Ecto neural progenitor cell (in vitro differentiated cells): Measurements from ENCODE around the gene ZNF14.
A peak's percentile ranks its signal among the peaks of the same experiment; 100 is the strongest.
"Not testable (repeated sequence)": the region's sequence is repeated elsewhere in the genome, so short reads cannot be mapped to it uniquely, and the experiment has no call there.

Experiments used
- DNase-seq: peaks from one replicate; pipeline ENCODE4 v3.0.0-alpha.2; 2018; ENCODE audit warnings: low spot score

ZNF14 gene

DNA sequence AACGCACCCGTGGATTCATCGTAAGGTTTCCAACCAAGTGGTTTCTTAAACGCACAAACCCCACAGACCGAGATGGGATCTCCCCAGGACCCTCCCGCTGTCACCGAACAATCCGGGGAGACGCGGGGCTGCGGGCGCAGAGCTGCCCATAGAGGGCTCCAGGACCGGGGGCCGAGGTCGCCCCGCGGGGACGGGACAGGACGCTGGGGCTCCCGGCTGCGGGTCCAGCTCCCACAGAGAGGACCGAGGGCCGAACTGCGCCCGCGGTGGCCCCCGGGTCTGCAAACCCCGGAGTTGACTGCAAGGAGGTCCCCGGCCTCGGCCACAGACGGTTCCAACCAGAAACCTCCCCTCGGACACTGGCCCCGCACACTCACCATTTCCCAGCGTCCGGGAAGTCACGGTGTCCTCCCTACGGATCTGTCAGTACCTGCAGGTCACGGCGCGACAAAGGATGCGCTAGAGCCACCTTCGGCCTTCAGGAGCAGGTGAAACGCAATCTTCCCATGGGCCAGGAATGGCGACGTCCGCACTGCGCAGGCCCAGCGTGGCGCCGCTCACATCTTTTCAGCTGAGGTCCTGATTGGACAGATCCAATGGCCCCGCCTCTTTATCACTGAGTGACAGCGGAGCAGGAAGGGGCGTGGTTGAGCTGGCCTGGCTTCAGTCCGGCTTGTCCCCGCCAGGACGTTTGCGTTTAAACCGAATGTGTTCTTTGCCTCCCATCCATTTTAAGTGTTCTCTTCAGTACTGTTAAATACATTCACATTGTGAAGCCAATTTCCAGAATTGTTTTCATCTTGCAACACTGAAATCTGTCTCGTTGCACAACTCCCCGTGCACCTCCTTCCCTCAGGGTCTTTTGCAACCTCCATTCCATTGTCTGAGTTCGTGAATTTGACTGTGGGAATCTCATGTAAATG, at the start of gene ZNF14:
Gene ZNF14 (minus strand): TSS at position 534 of the 923 bp plus-strand sequence. CDS start 154 bp downstream, at position 380.
- DNase-seq = peak; percentile 94

DNA sequence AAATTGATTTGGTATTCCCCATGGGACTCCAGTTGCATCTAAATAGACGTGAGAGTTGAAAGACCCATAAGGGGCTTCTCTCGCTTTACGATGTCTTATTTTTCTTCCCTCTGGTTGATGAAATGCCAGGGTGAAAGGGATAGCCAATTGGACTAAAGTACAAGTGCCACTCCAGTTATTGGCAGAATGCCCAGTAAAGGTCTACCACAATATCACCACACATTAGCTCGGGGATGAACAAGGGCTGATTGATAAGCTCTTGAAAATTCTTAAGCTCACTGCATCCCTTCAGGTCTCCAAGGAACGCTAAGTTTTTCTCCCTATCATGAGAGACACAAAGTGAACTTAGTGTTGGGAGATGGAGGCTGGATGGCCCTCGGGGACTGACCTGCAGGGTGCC, 48.9 kb upstream of the ZNF14 start:
- not testable (repeated sequence) for DNase-seq

DNA sequence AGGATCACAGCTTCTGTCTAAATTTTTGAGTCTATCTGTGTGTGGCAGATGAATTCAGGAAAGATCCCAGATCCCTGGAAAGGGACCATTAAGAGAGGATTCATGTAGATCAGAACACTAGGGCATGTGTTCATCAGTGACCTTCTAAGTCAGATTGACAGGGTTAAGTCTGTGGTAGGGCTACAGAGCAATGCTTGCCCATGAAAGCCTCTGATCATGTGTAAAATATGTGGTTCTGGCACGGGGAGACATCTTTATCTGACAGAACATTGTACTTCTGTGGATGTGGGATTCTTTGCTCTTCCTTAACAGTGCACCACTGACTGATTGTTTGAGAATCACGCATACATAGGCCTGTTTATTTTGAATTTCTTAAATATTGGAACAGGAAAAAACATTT, 45.8 kb upstream of the ZNF14 start:
- DNase-seq = no peak

DNA sequence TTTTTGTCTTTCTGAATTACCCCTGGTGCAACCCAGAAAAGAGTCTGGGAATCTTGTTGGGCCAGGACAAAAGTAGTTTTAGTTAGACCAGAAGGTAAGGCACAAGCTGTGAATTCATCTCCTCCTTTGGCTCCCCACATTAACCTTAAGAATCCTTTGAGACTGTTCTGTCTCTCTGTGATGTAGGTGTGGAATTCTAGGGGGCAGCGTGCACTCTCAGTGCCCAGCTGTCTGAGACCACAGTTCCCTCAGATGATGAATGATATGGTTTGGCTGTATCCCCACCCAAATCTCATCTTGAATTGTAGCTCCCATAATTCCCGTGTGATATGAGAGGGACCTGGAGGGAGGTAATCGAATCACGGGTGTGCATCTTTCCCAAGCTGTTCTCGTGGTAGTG, 44.8 kb upstream of the ZNF14 start:
- DNase-seq = no peak

DNA sequence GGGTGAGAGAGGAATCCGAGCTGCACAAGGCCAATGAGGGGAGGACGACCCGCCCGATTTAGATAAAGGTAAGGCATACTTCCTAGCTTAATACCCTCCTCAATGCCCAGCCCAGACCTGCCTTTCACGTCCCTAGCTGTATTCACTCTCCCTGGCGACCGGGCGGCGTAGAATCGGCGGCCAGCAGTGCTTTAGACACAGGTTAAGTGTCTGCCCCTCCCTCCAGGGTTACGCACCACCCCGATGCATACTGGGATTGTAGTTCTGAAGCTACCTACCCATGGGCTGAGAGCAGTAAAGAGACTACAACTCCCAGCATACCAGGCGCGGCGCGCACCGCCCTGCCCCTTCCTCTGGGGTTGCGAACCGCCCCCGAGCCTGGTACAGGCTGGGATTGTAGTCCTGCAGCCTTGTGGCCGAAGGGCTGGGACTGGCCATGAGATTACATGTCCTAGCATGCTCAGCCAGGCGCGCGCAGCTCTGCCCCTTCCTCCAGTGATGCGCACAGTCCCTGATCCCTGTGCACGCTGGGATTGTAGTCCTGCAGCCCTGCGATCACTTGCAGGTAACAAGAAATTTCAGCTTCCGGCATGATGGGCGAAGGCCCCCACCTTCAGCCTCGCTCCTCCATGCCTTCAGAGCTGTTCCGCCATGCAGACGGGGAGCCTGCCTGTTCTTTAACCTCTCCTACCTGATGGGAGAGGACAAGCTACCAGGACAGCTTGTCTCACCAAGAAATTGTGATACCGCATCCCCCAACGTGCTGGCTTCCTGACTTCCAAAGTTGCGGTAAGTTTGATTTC, 43.5 kb upstream of the ZNF14 start:
- DNase-seq = peak; percentile 99

DNA sequence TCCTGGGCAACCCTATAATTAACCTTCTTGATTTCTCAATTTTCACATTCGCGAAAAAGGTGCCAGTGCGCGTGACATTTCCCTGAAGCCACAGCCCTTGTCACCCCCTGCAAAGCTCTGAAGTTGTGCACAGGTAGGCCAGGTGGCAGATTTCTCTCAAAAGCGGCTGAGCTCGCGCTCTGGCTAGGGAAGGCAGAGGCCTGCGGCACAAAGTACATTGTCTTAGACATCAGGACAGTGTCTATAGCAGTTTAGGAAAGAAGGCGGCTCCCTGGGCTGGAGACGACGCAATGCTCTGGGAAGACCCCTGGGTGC, 42.9 kb upstream of the ZNF14 start:
- no peak for DNase-seq

DNA sequence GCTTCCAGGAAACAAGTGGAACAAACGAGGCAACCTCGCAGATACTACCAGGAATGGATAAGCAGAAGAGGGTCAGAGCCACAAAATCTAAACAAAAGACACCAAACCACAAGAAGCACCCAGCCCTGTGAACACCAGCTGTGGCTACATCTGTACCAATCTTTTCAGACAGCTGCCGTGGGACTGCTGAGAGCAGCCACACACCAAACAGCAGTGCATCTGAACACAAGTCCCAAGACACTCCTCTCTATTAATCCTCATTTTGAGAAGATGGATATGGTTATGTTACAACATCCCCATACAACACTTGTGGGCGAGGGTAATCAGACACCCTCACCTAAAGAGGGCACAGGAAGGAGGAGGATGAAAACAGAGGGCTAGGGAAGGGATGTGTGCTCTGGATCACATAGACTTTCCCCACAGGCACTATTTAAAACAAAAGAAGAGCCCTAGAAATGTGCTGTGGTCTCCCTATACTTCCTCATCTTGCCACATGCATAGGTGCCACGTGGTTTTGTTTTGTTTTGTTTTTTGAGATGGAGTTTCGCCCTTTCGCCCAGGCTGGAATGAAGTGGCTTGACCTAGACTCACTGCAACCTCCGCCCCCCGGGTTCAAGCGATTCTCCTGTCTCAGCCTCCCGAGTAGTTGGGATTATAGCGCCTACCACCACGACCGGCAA, 41.6 kb upstream of the ZNF14 start:
- no peak for DNase-seq

DNA sequence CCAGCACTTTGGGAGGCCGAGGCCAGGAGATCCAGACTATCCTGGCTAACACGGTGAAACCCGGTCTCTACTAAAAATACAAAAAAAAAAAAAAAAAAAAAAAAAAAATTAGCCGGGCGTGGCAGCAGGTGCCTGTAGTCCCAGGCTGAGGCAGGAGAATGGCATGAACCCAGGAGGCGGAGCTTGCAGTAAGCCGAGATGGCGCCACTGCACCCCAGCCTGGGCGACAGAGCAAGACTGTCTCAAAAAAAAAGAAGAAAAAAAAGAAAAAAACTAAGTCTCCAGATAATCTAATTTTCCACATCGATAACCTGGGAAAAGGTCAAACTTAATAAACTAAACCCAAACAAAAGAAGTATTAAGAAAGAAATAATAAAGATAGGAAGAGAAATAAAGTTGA, 39.1 kb upstream of the ZNF14 start:
- not testable (repeated sequence) for DNase-seq

DNA sequence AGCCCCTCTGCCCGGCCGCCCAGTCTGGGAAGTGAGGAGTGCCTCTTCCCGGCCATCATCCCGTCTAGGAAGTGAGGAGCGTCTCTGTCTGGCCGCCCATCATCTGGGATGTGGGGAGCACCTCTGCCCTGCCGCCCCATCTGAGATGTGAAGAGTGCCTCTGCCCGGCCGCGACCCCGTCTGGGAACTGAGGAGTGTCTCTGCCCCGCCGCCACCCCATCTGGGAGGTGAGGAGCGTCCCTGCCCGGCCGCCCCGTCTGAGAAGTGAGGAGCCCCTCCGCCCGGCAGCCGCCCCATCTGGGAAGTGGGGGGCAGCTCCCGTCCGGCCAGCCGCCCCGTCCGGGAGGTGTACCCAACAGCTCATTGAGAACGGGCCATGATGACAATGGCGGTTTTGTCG, 37.1 kb upstream of the ZNF14 start:
- not testable (repeated sequence) for DNase-seq

DNA sequence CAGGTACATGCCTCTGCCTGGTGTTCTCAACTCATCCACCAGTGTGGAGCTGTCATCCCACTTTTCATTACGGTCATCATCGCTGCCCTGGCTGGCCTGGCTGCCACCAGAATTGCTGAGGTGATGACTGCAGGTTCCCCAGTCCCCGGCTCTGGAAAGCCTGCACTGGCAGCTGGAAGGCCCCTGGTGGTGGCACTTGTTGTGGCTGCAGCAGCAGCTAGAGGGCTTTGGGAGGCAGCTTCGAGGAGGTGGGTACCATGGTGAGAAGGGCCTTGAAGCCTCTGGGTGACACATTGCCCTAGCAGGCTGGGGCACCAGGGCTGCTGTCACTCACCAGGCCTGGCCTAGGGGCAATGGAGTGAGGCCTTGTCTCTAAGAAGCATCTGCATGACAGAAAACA, 25.3 kb upstream of the ZNF14 start:
- no peak for DNase-seq

DNA sequence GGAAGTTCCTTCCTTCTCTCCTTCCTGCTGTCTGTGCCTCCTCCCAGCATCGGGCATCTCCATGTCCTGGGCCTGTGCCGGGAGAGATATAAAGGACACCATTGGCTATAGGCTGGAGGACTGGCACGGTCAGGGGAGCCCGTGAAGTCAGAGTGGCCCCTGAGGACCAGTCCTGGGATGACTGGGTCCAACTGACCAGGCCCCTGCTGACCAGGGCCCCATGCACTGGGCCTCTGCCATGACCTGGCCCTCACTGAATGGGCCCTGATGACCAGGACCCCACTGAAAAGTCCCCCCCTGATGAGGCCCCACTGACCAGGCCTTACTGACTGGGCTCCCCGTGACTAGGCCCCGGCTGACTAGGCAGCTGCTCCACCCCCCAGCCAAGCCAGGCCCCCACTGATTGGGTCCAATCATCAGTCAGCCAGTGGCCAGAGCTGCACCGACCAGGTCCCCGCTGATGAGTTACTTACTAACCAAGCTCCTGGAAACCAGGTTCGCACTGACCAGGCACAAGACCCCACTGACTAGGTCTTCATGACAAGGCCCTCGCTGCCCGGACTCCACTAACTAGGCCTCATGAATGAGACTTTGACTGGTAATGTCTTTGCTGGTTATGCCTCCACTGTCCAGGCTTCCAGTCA, 20.0 kb upstream of the ZNF14 start:
- peak; percentile 33 for DNase-seq

DNA sequence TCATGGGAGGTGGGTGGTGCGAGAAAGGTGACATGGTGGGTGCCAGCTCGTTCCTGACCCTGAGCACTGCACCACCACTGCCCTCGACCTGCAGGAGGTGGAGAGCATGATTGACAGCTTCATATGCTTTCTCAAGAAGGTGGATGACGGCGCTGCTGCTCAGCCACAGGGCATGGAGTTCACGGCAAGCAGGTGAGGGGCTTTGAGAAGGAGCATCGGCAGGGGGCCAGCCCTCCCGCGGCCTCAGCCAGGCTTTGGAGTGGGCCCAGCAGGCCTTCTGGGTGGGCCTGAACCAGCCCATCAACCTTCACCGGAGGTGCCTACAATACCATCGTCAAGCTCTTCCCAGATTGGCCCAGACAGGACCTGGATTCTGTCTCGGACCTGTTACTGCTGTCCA, 18.9 kb upstream of the ZNF14 start:
- no peak for DNase-seq

DNA sequence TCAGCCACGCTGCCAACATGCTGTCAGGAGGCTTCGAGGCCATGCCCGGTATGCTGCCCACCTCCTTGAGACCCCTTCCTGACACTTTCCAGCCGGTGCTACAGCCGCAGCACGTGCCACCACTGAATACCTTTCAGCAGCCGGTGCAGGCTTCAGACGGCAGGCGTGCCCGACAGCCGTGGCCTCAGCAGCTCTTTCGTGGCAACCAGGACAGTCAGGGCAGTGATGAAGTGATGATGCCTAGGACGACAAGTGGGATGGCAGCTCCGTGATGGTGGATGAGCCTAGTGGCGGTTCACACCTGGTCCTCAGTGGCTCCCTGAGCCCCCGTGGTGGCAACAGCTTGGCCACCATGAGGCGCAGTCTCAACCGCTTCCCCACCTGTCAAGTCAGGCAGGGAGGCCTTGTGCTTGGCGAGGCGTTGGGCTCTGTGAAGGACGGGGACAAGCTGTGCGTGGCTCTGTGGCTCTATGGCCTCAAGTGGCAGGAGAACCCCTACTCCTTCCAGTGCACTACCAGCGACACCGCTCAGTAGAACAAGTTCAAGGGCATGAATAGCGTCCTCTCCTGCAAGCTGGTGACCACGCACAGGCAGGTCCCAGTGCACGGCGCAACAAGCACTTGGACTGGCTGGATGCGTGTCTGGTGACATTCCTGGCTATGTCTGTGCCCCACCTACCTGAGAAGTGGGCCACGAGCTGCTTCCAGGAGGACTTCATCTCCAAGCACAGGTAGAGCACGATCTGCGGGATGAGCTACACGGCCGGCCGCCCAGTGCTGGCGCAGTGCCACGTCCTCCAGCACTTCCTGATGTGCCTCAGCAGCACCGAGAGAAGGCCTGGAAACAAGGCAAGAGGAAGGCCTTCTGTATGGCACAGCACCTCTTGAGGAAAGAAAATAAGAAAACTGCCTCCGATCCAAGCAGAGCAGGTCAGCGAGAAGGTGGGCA, 18.2 kb upstream of the ZNF14 start:
- no peak for DNase-seq

DNA sequence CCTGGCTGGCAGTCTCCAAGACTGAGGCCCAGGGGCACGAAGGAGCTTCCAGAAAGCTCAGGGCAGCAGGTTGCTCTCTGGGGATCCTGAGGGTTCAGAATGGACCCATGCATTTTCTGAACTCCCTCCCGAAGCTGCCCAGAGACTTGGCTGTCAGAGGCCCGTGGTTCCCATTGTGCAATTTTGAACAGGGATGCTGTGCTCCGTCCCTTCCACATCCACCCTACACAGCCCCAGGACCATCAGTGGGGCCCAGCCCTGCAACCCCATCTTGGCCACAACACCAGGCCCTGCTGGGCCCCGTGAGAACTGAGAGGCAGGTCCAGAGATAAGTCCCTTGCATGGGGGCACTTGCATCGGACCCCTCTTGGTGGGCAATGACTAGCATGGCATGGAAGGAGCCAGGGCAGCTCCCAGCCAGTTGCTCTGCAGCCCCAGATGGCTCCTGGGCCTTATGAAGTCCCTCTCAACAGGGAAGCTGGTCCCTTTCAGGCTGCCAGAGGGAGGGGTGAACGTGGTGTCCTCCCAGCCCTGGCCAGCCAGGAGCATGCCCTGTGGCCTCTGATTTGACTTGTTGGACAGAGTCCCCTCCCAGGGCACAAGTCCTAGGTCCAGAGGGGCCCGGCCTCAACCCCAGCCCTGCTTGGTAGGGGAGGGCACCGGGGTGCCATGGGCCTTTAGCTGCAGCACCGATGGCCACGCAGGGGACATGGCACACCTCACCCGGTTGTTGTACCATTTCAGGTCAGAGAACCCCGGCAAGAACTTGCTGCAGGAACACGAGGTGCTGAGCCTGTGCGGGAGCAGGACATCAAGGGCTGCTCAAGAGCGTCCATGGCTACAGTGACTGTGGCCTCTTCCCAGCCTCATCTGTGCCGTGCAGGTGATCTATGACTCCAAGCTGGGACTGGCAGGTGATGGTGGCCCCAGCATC, 17.3 kb upstream of the ZNF14 start:
- no peak for DNase-seq

DNA sequence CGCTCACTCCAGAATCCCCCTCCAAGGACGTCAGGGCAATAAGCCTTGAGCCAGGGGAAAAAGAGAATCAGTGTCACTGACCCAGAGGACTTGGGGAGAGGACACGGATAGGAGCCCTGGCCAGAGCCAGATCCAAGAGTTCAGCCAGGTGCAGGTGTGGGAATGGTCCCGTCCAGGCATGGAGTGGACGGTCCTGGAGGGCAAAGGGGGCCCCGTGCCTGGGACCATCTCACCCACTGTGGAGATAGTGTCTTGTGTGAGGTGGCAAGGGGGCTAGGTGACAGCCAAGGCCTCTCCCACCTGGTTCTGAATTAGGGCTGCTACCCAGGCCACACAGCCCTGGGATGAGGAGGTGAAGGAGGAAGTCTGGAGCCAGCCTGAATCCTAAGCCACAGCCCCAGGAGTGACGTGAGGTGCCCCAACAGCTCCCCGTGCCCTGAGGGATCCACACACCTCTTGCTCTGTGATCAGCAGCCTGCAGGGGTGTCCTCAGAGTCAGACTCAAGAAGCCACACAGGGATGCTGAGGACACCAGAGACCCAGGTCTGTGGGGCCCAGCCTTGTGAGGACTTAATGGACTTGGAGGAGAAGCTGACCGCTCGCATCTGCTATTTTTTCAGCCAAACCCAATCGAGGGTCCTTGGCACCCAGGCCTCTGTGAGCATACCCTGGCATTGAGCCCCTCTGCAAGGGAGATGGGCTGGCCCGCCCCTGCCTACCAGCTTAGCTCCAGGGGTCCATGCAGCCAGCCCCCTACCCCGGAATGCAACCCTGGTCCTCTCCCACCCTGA, 16.4 kb upstream of the ZNF14 start:
- no peak for DNase-seq

DNA sequence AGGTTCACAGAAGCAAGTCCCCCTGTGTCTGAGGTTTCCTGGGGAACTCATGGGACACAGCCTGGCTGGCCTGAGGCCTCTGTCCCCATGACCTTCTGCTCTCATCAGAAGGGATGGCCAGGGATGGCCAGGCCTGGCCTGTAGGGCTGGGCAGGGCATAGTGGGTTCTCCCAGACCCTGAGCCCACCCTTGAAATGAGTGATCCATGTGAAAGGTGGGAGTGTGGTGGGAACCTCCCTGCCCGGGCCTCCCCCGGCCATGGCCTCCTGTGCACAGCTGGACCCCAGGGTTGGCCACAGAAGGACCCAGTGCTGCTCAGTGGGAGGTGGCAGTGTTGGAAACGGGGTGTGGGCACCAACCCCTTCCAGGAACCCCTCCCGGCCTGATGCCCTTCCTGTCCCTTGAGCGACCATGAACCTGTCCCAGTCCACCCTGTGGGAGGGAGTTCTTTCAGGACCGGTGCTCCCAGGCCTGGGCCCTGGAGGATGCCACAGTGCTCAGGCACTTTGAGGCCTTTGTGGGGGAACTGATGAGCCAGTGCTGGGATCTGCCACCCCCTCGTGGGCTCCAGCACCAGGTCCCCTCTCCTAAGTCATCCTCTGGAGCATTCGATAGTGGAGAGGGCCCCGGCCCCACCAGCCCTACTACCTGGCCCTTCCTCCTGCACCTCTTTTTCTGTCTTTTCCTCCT, 15.5 kb upstream of the ZNF14 start:
- no peak for DNase-seq

DNA sequence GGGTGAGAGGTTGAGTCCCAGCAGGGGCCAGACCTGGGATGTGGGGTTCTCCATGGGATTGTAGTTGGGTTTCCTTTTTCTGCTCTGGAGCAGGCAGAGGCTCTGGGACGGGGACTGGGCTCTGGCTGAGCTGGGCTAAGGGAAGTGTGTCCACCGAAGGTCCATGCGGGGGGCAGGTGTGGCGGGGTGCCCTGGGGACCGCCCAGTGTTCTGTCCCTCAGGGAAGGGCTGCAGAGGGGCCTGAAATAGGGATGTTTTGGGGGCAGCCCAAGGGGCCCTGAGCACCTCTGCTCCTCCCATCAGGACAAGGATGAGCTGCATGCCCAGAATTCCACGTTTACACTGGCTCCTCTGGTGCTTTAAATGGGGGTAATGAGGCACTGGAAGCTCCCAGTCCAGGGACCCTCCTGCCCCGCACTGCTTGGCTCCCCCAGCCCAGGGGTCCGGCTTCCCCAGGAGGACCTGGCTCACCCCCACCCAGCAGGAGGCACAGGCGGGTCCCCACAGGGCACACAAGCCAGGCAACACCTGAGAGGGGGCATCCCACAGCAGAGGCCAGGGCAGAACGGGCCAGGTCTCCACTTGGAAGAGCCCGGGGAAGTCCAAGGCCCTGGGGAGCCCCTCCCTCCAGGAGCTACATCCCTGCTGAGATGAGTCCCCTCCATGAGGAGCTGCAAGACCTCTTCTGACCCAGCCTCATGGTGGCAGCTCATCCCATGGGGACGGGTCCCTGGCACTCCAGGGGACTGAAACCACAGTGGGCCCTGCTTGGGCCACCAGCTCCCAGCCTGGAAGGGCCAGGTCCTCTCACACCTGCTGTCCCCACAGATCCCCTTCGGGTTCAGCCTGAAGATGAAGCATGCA, 14.7 kb upstream of the ZNF14 start:
- DNase-seq = peak; percentile 38
